ENCODE measurements around the gene GRID2. TPM values are rescaled to one million over a fixed set of nuclear protein-coding genes. Genes with fewer than 3 reads are reported as not detected.

GRID2 gene
- total RNA-seq, 6 donors from 2014 or later: 0.76 TPM; not detected in 5

DNA sequence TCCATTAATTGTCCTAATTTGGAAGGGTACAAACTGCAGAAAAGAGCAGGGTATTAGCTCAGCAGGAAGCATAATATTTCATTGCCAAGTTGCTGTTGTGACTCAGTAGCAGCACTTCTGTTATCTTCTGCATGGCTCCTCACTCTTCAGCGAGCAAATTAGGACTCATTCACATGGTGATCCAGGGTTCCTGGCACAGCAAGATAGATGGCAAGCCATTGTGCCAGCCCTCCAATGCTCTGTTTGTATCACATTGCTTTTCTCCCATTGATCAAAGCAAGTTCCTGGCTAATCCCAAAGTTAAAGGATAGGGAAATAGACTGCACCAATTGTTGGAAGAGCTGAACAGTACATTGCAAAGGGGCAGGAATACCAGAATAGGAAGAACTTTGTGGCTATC, 1142.3 kb downstream of the GRID2 start:
- WGBS, 2 donors: 65 to 91% methylated on average over 1 of the region's 1 CpG
- no peak for TF ChIP-seq CTCF (IDR thresholded peaks at IDR 0.05)
- no peak for TF ChIP-seq EP300 (IDR thresholded peaks at IDR 0.05)
- no peak for TF ChIP-seq POLR2AphosphoS5 (IDR thresholded peaks at IDR 0.05)
- no peak for TF ChIP-seq POLR2A (IDR thresholded peaks at IDR 0.05)
- Histone ChIP-seq H3K36me3 (no peaks in the 10 kb centered on the region), H3K4me1 (no peaks in the 10 kb centered on the region), H3K27me3 (no peaks in the 10 kb centered on the region), H3K4me3 (no peak overlapping the region), H3K27ac (no peak overlapping the region), H3K9me3 (no peaks in the 10 kb centered on the region)
- ATAC-seq (ENCODE audit: low FRiP score in 2 of 2) (no peak), DNase-seq (no peak)

DNA sequence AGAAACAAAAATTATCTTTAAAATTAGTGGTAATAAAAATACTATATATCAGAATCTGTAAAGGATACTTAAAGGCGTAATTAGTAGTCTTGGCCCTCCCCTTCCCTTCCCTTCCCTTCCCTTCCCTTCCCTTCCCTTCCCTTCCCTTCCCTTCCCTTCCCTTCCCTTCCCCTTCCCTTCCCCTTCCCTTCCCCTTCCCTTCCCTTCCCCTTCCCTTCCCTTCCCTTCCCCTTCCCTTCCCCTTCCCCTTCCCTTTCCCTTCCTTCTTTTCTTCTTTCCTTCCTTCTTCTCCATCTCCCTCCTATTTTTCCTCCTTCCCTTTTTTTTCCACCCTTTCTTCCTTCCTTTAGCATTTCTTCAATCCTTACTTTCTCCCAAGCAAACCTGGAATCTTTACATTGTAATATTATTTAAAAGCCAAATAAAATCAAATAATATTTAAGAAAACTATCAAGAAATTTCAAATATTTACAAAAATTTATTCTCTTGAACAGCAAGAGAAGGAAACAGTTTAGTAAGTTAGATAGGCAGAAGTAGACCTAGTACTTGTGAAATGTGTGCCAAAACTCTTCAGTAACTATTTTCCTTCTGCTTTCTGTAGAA, 1145.0 kb downstream of the GRID2 start:
- DNase-seq: no peak
- no peak for ATAC-seq (ENCODE audit: low FRiP score in 2 of 2)
- no peaks in the 10 kb centered on the region for H3K4me1 ChIP-seq
- no peak overlapping the region for H3K4me3 ChIP-seq
- 82 to 90% methylated on average over 1 of the region's 1 CpG for WGBS, 2 donors
- H3K27ac ChIP-seq: no peak overlapping the region
- H3K27me3 ChIP-seq: no peaks in the 10 kb centered on the region
- no peaks in the 10 kb centered on the region for H3K9me3 ChIP-seq
- H3K36me3 ChIP-seq: no peaks in the 10 kb centered on the region
- TF ChIP-seq POLR2A (IDR thresholded peaks at IDR 0.05): no peak
- TF ChIP-seq POLR2AphosphoS5 (IDR thresholded peaks at IDR 0.05): no peak
- no peak for TF ChIP-seq EP300 (IDR thresholded peaks at IDR 0.05)
- TF ChIP-seq CTCF (IDR thresholded peaks at IDR 0.05): no peak

- H3K27me3 ChIP-seq: no peaks in the 10 kb centered on the region
- H3K9me3 ChIP-seq: no peaks in the 10 kb centered on the region
- no peak for TF ChIP-seq EP300 (IDR thresholded peaks at IDR 0.05)
- no peak for TF ChIP-seq POLR2A (IDR thresholded peaks at IDR 0.05)
- no peak for TF ChIP-seq CTCF (IDR thresholded peaks at IDR 0.05)
- TF ChIP-seq POLR2AphosphoS5 (IDR thresholded peaks at IDR 0.05): no peak
- H3K4me3 ChIP-seq: no peak overlapping the region
- no peaks in the 10 kb centered on the region for H3K4me1 ChIP-seq
- WGBS, 2 donors: 59 to 60% methylated on average over 1 of the region's 1 CpG
- H3K36me3 ChIP-seq: no peaks in the 10 kb centered on the region
- no peak overlapping the region for H3K27ac ChIP-seq
- ATAC-seq (ENCODE audit: low FRiP score in 2 of 2): no peak
- no peak for DNase-seq
Observed at GRCh38 chr4:93451954-93452353, 1148.2 kb downstream of the GRID2 start.

- H3K27ac ChIP-seq: no peak overlapping the region
- no peaks in the 10 kb centered on the region for H3K27me3 ChIP-seq
- no peak overlapping the region for H3K4me3 ChIP-seq
- WGBS, 2 donors: 69 to 72% methylated on average over 3 of the region's 3 CpGs
- ATAC-seq (ENCODE audit: low FRiP score in 2 of 2) (no peak), DNase-seq (no peak)
- no peaks in the 10 kb centered on the region for H3K36me3 ChIP-seq
- TF ChIP-seq EP300 (IDR thresholded peaks at IDR 0.05): no peak
- no peak for TF ChIP-seq CTCF (IDR thresholded peaks at IDR 0.05)
- no peak for TF ChIP-seq POLR2A (IDR thresholded peaks at IDR 0.05)
- no peak for TF ChIP-seq POLR2AphosphoS5 (IDR thresholded peaks at IDR 0.05)
- H3K9me3 ChIP-seq: no peaks in the 10 kb centered on the region
- no peaks in the 10 kb centered on the region for H3K4me1 ChIP-seq
Observed at GRCh38 chr4:93461541-93461940, 1157.8 kb downstream of the GRID2 start.

DNA sequence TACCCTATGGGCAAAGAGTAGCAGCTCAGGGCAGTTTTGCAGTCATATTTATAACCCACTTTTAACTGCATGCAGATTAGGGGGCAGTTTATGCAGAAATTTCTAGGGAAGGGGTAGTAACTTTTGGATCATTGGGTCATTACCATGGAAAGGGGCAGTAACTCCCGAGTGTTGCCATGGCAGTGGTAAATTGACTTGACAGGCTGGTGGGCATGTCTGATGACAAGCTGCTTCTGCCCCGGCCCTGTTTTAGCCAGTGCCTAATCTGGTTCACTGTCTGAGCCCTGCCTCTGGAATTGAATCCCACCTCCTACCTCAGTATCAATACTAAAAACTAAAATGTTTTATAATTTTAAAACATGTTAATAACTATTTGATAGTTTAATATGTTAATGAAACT, 1162.7 kb downstream of the GRID2 start:
- Histone ChIP-seq H3K27ac (no peak overlapping the region), H3K4me3 (no peak overlapping the region), H3K9me3 (no peaks in the 10 kb centered on the region), H3K27me3 (no peaks in the 10 kb centered on the region), H3K36me3 (no peaks in the 10 kb centered on the region), H3K4me1 (no peaks in the 10 kb centered on the region)
- WGBS, 2 donors: 82 to 88% methylated on average over 2 of the region's 2 CpGs
- DNase-seq: no peak
- no peak for TF ChIP-seq POLR2A (IDR thresholded peaks at IDR 0.05)
- ATAC-seq (ENCODE audit: low FRiP score in 2 of 2): no peak

Measured in upper lobe of left lung (tissue), 6 donors.